ENCODE data around the gene YWHAE.

DNA sequence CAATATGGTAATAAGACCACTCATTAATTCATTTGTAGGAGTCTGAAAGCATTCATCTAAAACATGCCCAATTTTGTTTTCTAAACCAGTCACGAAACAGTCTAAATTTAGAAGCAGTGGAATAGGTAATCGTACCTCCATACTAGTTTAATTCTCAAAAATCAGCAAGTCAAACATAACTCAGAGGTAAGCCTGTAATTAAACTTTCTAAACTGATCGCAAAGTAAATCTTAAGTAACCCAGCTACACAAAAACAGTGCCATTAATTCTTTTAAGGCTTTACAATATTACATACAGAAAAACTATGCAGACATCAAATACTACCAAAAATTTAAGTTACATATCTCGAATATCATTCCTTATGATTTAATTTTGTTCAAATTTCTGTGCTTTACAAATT is 31.4 kb downstream of the YWHAE start:
- TF ChIP-seq SREBF1 (IDR thresholded peaks at IDR 0.05; ENCODE audit: low read length) (no peak), ATF3 (IDR thresholded peaks at IDR 0.05; ENCODE audit: borderline replicate concordance, extremely low read depth, low read depth, low read length) (no peak), NFYA (IDR thresholded peaks at IDR 0.05; ENCODE audit: borderline replicate concordance, low read depth, low read length) (no peak), DPF2 (IDR thresholded peaks at IDR 0.05) (no peak), GABPA (IDR thresholded peaks at IDR 0.05; ENCODE audit: low read depth) (no peak), HDAC2 (IDR thresholded peaks at IDR 0.05) (no peak), POLR2AphosphoS5 (IDR thresholded peaks at IDR 0.05; ENCODE audit: low read length) (no peak), EP300 (IDR thresholded peaks at IDR 0.05; ENCODE audit: borderline replicate concordance in 1 of 2, control insufficient read depth in 1 of 2, low read depth in 2 of 2, low read length in 2 of 2) (no peak), POLR2A (IDR thresholded peaks at IDR 0.05; ENCODE audit: low read depth, low read length) (no peak), FOXK2 (IDR thresholded peaks at IDR 0.05) (no peak), SIN3A (IDR thresholded peaks at IDR 0.05; ENCODE audit: low read depth, low read length) (no peak)
- TF ChIP-seq, protein P1, sequence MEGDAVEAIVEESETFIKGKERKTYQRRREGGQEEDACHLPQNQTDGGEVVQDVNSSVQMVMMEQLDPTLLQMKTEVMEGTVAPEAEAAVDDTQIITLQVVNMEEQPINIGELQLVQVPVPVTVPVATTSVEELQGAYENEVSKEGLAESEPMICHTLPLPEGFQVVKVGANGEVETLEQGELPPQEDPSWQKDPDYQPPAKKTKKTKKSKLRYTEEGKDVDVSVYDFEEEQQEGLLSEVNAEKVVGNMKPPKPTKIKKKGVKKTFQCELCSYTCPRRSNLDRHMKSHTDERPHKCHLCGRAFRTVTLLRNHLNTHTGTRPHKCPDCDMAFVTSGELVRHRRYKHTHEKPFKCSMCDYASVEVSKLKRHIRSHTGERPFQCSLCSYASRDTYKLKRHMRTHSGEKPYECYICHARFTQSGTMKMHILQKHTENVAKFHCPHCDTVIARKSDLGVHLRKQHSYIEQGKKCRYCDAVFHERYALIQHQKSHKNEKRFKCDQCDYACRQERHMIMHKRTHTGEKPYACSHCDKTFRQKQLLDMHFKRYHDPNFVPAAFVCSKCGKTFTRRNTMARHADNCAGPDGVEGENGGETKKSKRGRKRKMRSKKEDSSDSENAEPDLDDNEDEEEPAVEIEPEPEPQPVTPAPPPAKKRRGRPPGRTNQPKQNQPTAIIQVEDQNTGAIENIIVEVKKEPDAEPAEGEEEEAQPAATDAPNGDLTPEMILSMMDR (IDR thresholded peaks at IDR 0.05 in 2 of 3, conservative IDR thresholded peaks at IDR 0.05 in 1 of 3; ENCODE audit: control insufficient read depth in 2 of 3, extremely low read depth in 1 of 3, insufficient read depth in 1 of 3, low read depth in 3 of 3, low read length in 3 of 3) = no peak

All from GM12878 (cell line).